GM12891 (cell line): ENCODE measurements around the gene TRIB2.

Source experiments
- POLR2A ChIP-seq: IDR thresholded peaks from 2 replicates; pipeline ENCODE4 v1.6.1; 2011; ENCODE audit warnings: low read depth, low read length, control low read depth
- POLR2AphosphoS5 ChIP-seq: IDR thresholded peaks from 2 replicates; pipeline ENCODE4 v1.6.1; 2011; ENCODE audit warnings: low read depth, low read length, control low read depth
- POU2F2 ChIP-seq: IDR thresholded peaks from 2 replicates; pipeline ENCODE4 v1.6.1; 2011; ENCODE audit warnings: low read depth, mild to moderate bottlenecking, control low read depth, low read length, moderate library complexity

DNA sequence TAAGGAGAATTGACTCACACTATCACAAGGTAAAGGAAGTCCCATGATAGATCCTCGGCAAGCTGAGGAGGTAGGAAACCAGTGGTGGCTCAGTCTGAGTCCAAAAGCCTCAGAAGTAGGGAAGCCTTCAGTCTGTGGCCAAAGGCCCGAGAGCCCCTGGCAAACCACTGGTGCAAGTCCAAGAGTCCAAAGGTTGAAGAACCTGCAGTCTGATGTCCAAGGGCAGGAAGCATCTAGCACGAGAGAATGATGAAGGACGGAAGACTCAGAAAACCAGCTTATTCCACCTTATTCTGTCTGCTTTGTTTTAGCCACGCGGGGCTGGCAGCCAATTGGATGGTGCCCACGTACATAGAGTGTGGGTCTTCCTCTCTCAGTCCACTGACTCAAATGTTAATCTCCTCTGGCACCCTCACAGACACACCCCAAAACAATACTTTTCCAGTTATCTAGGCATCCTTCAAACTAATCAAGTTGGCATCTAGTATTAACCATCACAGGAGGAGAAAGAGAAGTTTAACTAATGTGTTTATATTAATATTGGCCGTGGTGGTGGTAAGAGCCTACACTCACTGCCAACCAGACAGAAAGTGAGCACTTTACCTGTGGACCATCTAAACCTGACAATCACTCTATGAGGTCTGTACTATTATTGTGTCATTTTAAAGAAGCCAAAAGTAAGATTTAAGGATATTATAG, 8.1 kb upstream of the TRIB2 start:
- no peak for TF ChIP-seq POLR2AphosphoS5
- TF ChIP-seq POLR2A, result no peak
- TF ChIP-seq POU2F2, result no peak
